ENCODE results near the gene CRMP1.
"Not testable (repeated sequence)": the region's sequence is repeated elsewhere in the genome, so short reads cannot be mapped to it uniquely, and the experiment has no call there.

CRMP1 gene

DNA sequence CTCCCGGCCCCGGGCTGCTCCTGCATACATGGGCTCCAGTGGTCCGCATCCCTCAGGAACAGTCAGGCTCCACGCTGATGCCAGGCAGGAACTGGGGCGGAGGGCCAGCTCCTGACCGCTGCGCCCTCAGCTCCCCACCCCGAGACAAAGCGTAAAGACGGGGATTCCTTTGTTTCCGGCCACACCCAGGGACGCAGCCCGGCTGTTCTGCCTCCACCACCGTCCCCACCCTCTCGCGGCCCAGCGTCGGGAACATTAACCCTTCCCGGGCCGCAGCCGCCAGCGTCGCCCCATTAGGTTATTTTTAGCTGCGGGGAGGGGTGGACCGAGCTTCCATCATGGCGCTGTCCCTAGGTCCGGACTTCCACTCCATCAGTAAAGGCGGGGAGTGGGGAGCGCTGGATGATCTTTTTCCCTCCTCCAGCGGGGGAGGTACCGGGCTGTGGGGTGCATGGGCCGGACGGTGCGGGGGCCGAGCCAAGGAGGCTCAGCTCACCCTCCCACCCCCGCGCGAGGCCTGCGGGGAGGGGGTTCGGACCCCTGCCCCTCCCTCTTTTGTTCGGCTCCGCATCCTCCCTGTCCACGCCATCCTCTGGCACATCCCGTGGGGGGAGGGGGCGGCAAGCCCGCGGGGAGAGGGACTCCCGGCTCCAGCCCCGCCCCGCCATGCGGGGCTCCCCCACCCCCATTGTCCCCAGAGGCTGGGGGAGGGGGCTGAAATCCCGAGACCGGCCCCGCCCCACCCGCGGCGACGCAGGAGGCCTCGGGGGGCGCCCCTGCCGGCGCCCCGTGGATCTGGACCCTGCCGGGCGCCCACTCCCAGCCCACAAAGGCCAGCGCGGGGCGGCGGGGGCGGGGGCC lies 5.3 kb downstream of the CRMP1 start:
- no peak for DNase-seq

GRCh38 chr4:5887011-5887360 lies 5.9 kb downstream of the CRMP1 start:
- DNase-seq = no peak

- DNase-seq = no peak
Observed at GRCh38 chr4:5885733-5886132, 7.2 kb downstream of the CRMP1 start.

DNA sequence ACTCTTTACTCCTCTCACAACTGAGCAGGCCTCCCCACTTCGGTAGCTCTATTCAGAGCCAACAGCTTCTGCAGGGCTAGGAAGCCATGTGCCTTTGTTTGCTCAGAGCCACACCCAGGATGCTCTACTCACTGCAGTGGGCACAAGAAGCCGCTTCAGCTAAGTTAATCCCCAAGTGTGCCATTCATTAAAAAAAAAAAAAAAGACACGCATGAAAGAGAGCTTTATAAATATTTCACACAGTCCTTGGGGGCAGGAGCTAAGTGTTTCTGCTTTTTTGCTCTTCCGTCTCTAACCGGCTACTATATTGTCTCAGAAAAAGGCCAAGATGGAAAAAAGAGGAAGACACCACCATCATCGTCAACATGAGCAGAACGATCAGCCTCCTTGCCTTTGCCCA lies 8.1 kb downstream of the CRMP1 start:
- DNase-seq = no peak

DNA sequence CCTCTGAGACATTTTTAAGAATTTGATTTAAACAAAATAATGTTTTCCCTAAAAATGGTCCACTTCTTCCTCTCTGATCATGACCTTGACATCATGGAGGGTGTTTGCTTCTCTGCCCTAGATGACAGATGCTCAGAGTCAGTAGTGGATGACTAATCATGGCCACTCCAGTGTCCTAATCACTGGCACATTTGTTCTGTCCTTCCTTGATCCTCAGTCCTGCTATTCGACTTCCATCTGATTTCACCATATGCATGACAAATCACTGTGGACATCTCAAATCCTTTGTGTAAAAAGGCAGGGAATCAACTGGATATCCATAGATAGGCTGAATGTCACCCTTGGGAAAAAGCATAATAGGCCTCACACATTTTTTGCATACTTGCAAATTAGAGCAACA lies 9.0 kb downstream of the CRMP1 start:
- DNase-seq = no peak

DNA sequence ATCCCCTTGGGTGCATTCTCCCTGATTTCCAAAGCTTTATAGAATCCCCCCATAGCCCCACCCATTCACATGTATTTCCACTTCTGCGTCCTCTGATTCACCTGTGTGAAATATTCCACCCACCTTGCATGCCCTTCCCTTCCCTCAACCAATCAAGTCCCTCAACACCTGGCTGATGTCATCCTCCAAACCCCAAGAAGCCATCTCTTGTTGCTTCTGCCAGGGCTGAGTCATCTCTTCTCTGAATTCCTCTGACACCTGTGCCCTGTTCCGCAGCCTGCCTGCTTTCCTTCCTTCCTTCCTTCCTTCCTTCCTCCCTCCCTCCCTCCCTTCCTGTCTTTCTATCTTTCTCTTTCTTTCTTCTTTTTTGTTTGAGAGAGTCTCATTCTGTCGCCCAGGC lies 9.9 kb downstream of the CRMP1 start:
- no peak for DNase-seq

DNA sequence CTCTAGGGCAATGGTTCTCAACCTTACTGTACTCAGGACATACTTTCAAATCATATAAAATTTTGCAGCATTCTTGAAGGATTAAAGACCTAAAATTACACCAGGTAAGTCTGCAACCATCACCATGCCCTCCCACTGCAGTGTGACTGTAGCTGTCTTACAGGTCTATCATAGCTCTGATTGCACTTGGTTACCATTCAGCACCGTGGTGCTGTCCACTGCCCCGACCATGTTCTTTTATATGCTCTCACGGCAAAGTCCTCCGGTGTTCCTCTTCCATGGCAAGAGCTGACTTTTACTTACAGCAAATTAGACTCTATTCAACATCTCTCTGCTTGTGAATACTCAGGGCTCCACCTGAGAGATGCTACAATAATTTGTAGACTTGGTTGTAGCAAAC lies 11.5 kb downstream of the CRMP1 start:
- DNase-seq = no peak

DNA sequence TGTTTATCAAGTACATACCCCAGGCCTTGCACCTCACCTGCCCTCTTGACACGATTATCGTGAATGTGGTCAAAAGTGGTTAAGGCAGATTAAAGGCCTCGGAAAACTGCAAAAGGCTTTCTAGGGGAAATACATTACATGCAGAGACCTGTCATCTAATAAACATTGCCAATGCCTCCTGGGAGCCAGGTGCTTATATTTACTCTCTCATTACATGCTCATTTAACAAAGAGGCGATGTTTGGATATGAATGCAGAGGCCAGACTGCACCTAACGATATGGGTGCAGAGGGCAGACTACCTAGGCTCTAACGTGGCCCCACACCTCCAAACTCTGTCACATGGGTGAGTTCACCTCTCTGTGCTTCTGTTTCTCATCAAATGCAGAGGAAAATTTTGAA lies 14.5 kb downstream of the CRMP1 start:
- no peak for DNase-seq

GRCh38 chr4:5877392-5877791 lies 15.5 kb downstream of the CRMP1 start:
- DNase-seq = no peak

DNA sequence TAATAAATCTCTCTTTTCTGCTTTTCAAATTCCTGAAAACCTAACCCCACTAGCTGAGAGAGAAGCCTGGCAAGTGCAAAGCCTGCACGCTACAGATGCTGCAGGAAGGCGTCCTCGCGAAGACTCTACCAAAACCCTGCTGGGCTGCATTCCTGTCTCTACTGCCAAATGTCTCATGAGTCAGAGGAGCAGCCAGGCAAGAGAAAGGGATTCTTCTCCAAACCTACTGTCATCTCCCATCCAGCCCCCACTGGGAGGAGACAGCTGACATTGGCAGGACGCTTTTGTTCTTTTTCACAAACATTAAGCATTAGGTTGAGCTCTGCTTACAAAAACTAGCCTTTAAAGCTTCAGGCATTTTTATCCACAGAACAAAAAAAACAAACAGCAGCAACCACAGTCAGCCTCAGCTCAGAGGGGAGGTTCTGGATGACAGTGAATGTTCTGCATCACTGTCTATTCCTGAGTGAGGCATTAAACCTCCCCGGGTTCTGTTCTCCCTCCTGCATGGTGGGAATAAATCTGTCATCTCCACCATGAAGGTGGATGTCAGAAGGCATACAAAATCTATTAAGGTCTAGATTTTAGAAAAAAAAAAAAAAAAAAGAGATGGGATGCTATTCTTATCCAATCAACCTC lies 18.0 kb downstream of the CRMP1 start:
- DNase-seq = no peak

DNA sequence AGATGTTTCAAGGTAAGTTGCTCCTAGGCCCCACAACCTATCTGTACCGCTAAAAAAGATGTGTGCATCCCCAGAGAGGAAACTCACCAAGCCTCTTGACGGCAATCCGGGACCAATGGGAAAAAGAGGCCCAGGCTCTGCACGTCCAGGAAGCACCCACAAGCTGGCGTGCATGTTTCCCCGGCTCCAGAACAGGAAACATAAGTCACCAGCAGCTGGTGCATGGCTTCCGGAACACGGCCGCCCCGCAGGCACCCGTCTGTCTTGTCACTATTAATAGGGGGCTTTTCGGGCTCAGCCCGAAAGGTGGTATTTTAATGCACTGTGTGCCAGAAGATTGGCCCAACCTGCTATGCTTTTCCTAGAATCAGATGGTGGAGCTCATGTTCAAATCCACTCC lies 22.2 kb downstream of the CRMP1 start:
- no peak for DNase-seq

DNA sequence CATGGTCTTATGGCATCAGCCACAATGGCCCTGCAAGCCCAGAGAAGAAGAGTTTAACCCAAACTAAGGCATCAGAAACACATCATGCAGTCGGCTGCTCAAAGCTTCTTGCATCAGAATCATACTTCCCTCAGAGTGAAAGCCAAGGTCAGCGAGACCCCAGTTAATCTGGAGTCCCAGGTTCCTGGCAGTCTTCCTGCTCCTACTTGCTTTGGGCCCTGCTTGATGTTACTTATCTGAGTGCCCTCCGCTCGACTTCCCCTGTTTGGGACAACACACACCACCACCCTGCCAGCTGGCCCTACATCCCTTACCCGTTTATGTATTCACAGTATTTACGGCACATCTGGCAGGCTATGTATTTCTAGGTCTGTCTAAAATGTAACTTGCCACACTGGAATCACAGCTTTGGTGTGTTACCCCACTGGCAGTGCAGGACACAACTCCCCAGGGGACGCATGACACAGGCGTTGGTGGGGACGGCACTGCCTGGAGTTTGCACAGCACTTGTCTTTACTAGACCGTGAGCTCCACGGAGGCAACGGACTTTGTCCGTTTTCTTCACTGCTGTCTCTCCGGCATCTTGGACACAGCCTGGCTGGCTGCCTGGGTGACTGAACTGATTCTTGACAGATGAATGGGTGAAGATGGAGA lies 22.8 kb downstream of the CRMP1 start:
- no peak for DNase-seq

GRCh38 chr4:5867866-5868265 lies 25.0 kb downstream of the CRMP1 start:
- DNase-seq = no peak

DNA sequence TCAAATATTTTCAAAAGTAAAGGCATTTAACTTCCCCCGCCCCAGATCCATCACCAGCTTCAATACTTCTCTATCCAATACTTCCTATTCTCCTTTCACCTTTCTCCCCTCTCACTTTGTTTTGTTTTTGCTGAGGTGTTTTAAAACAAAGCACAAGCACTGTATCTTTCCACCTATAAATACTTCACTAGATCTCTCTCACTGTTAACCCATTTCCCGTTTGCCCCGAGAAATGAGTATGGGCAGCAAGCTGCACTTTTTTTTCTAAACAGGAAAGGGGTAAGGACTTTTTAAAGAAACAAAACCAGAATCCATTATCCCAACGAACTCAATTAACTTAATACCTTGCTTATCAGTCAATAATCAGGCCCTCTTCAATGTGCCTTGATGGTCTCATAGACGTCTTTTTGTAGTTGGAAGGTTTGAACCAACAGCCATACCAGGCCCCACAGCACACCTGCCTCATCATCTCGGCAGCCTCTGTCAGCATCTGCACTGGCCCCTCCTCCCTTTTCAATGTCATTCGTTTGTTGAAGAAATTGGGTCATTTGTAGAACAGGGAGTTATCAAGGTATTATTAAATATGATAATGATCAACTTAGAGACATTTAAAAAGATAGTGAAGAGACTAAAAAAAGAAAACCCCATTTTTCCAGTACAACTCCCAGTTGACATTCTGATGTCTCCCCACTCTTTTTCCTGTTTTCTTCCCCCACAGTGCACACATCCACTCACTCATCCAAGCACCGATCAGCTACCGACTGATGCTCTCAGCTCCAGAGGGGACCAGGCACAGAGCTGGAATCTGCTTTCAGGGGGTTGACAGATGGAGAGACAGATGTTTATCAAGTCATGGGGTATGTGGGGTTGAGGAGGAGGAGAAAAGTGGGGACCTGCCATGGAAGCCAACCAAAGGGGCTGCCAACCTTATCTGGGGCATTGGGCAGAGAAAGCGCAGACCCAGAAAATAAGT lies 25.8 kb downstream of the CRMP1 start:
- no peak for DNase-seq

DNA sequence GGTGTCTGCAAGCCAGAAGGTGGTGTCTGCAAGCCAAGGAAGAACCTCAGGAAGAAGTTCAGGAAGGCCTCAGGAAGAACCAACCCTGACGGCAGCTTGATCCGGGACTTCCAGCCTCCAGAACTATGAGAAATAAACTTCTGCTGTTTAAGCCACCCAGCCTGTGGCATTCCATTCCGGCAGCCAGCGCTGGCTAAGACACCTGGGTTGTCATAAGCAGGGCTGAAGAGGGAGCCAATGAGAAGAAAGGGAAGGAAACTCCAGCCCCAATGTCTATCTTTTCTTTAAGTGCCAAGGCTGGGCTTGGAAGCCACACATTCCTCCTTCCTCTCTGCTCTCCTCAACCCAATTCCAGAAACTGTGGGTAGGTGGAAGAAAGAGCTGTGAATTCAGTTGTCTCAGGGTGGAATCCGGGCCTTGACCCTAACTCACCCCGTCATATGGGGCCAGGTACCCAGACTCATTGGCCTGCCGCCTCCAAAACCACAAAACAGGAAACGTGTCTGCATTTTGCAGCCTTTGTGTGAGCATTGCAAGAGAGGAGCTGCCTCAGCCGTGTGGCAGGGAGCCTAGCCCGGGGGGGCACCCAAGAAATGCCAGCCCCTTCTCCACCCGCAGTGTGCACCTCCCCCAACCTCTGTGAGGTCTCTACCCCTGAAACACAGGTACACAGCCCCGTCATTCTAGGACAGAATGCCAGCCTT lies 26.8 kb downstream of the CRMP1 start:
- no peak for DNase-seq

DNA sequence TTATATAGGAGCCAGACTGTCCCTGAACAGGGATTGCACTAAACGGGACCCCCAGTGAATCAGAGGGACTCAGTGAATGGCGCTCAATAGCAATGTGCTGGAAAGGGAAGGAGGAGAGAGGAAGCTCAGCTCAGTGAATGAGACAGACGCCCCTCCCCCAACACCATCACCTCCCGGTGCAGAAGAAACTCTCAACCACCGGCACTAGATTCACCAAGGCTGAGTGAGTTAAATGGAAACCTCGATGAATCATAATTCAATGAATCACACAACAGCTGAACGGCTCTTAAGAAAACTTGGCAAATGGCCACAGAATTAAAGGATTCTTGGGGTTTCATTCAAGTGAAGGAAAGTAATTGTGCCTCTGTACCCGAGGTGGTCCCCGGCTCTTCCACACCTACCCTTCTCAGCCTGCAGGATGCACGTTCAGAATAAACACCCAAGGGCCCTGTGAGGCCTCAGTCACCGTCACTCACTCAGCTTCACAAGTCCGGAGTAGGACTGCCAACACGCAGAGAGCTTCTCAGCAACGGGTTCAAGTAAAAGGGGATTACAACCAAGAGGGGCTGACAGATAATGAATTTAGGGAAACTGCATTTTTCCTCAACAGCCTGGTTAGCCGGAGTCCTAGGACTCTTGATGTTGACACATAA lies 29.3 kb downstream of the CRMP1 start:
- no peak for DNase-seq

DNA sequence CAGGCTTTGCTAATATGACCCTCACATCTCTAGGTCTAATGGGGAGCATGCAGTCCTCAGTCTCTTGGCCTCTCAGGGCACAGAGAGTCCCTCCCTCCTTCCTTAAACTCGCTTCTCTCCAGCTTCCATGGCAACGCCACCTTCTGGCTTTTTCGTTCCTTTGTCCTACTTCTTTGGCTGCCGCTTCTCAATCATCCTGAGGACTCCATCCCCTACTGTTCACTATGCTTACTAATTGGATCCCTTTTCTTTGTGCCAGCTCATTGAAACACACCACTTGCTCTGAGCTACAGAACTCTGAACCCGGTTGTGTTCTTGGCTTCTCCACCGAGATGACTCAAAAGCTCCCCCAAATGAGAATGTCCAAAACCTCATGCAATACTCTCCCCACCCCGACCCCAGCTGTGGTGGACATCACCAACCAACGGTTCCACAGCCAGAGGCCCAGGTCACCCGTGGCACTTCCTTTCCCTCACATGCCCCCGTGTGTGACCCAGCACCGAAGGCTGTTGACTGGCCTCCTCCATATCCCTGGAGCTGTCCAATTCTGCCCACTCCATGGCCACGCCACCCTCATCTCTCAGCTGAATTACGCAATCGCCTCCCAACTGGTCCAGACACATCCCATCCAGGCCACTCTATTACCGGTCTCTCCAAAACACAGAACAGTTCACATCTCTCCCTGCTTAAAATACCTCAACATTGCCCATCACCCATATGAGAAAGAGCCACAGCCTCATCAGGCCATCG lies 34.7 kb downstream of the CRMP1 start:
- no peak for DNase-seq

DNA sequence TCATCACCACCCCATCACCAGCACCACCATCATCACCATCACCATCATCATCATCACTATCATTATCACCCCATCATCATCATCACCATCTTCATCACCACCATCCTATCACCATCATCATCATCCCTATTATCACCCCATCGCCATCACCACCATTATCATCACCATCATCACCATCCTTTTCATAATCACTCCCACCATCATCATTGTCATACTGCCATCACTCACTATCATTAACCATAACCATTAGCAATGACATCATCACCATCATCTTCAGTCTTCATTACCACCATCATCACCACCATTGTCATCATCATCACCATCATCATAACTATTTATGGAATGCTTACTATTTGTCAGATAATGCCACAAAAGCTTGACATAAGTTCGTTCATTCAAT lies 35.7 kb downstream of the CRMP1 start:
- no peak for DNase-seq

DNA sequence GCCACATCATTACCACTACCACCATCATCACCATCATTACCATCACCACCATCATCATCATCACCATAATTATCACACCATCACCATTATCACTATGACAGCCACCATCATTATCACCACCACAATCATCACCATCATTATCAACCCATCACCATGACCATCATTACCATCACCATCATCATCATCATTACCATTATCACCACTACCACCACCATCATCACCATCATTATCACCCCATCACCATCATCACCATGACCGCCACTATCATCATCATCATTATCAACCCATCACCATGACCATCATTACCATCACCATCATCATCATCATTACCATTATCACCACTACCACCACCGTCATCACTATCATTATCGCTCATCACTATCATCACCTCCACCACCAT lies 36.5 kb downstream of the CRMP1 start:
- not testable (repeated sequence) for DNase-seq

- no peak for DNase-seq
Observed at GRCh38 chr4:5854929-5855328, 38.0 kb downstream of the CRMP1 start.
